GM12872 (cell line): ENCODE results near the gene STAMBPL1.

Experiments used
- TF ChIP-seq, protein P1 (sequence below): IDR thresholded peaks from 3 replicates; pipeline ENCODE4 v1.5.1; 2011; ENCODE audit warnings: low read depth, mild to moderate bottlenecking, low read length, moderate library complexity; ENCODE audit not compliant: insufficient read depth

STAMBPL1 gene

DNA sequence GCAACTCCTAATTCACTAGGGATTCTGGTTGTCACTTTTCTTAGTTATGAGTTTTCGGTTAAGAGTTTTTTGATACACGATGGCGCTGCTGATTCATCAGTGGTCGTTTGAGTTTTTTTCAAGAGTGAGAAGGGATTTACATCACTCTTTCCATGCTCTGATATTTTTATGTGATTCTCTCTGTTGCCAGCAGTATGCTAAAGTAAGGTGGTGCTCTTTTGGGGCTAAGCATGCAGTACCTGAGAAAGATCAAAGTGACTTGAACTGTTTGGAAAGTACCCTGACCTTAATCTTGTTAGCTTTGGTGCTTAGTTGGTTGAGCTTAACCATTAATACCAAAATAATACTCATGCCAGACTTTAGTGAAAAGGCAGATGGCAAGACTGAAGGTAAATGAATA is 28.1 kb downstream of the STAMBPL1 start:
- TF ChIP-seq, protein P1, sequence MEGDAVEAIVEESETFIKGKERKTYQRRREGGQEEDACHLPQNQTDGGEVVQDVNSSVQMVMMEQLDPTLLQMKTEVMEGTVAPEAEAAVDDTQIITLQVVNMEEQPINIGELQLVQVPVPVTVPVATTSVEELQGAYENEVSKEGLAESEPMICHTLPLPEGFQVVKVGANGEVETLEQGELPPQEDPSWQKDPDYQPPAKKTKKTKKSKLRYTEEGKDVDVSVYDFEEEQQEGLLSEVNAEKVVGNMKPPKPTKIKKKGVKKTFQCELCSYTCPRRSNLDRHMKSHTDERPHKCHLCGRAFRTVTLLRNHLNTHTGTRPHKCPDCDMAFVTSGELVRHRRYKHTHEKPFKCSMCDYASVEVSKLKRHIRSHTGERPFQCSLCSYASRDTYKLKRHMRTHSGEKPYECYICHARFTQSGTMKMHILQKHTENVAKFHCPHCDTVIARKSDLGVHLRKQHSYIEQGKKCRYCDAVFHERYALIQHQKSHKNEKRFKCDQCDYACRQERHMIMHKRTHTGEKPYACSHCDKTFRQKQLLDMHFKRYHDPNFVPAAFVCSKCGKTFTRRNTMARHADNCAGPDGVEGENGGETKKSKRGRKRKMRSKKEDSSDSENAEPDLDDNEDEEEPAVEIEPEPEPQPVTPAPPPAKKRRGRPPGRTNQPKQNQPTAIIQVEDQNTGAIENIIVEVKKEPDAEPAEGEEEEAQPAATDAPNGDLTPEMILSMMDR, result no peak

DNA sequence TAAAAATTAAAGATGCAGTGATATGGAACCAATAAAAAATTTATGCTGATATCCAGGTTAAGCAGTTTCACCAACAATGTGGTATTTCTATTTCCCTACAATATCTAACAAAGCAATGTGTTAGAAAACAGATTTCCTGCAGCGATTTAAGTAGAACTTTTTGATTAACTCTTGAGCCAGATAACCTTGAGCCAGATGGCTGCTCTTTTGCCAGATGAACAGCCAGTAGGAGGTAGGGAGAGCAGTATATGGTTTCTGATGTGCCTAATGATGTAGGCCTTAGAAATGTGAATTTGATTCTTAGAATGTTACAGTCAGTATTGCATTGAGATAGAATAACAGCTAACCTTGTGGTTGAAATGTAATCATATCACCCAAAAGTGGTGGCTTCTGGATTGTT is 31.1 kb downstream of the STAMBPL1 start:
- TF ChIP-seq, protein P1, result no peak

DNA sequence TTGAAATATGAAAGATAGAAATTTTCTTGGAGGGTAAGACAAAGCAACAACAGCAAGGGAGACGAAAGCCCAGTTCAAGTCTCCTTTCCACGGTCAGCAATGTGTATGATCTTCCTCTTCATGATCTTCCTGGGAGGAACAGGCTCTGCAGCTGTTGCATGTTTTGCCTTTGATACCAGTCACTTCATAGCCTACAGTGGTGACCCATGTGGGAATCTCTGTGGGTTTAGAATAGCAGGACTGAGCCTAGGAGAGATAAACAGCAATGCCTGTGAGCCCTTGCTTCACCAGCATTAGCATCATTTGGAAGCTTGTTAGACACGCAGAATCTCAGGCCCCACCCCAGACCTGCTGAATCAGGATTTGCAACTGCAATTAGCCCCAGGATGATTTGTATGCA is 31.8 kb downstream of the STAMBPL1 start:
- TF ChIP-seq, protein P1, result no peak

DNA sequence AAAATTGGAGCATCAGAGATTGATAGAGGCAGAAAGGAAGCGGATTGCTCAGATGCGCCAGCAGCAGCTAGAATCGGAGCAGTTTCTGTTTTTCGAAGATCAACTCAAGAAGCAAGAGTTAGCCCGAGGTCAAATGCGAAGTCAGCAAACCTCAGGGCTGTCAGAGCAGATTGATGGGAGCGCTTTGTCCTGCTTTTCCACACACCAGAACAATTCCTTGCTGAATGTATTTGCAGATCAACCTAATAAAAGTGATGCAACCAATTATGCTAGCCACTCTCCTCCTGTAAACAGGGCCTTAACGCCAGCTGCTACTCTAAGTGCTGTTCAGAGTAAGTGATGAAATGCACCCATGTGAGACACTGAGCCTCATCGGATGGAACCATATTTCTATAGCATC is 33.1 kb downstream of the STAMBPL1 start:
- TF ChIP-seq, protein P1, result no peak

DNA sequence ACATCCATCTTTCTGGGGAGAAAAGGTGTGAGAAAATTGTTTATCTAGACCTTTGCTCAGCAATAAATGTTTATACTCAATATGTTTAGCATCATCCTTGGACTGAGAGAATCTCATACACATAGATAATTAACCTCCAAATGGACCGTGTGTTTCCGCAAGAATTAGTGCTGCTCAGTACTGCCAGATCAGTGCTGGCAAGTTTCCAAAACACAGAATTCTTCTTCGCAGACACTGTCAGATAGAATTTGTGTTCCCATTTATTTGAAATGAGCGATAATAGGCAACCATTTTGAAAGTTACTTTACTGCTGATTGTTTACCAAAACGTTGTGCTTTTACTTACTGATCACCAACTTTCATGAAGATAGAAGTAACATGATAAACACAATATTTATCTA is 33.7 kb downstream of the STAMBPL1 start:
- TF ChIP-seq, protein P1, result no peak

- TF ChIP-seq, protein P1, result no peak
Observed at GRCh38 chr10:88915781-88916180, 35.7 kb downstream of the STAMBPL1 start.

GRCh38 chr10:88916231-88916630 is 36.2 kb downstream of the STAMBPL1 start:
- TF ChIP-seq, protein P1, result no peak

DNA sequence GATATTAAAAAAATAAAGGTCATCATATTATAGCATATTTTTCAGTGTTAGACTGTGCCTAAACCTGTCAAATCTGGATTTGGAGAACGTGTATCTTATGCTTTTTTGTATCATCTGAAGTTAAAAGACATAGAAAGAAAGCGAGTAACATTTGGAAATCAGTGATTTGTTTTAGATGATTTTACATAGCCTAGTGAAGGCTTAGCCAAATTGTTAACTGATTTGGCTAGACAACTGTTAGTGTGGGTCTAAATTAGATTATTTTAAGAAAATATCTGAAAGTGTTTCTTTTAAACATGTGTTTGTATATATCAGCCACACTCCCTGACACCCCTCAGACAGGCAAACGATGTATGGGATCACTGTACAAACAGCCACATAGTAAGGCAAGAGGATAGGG is 36.9 kb downstream of the STAMBPL1 start:
- TF ChIP-seq, protein P1, result no peak
